ENCODE data around the gene ADARB2. TPM values are rescaled to one million over a fixed set of nuclear protein-coding genes. Genes with fewer than 3 reads are reported as not detected.

ADARB2 gene
- polyA plus RNA-seq, 3 donors: not detected

- TF ChIP-seq CTCF (IDR thresholded peaks at IDR 0.05): no peak
- Histone ChIP-seq H4K20me1 (ENCODE audit: insufficient read depth, low read length) (no peaks in the 10 kb centered on the region), H3K4me2 (replicated peaks; ENCODE audit: extremely low read depth, low read length, poor library complexity, severe bottlenecking) (no peak overlapping the region), H3K9me3 (replicated peaks in 1 of 2; ENCODE audit: control insufficient read depth in 1 of 2, insufficient read depth in 1 of 2, low read length in 2 of 2) (no peaks in the 10 kb centered on the region), H3K4me1 (ENCODE audit: control insufficient read depth in 1 of 2, insufficient read depth in 2 of 2, low read length in 2 of 2) (no peaks in the 10 kb centered on the region), H3K79me2 (ENCODE audit: insufficient read depth, low read length) (no peaks in the 10 kb centered on the region), H3K27ac (ENCODE audit: low read depth in 1 of 2, low read length in 2 of 2) (no peak overlapping the region), H3K27me3 (ENCODE audit: control insufficient read depth in 2 of 2, insufficient read depth in 2 of 2, low read length in 2 of 2) (peaks cover 0 to 8% of the 10 kb centered on the region in 2 donors), H3K36me3 (replicated peaks in 1 of 2; ENCODE audit: control insufficient read depth in 1 of 2, insufficient read depth in 2 of 2, low read length in 2 of 2) (no peaks in the 10 kb centered on the region), H2AFZ (ENCODE audit: insufficient read depth, low read depth, low read length, poor library complexity, severe bottlenecking) (no peak overlapping the region), H3K9ac (ENCODE audit: insufficient read depth, low read length, poor library complexity, severe bottlenecking) (no peak overlapping the region), H3K4me3 (replicated peaks in 1 of 3; ENCODE audit: low read depth in 2 of 3, low read length in 3 of 3) (no peak overlapping the region)
- Mint-ChIP-seq H3K27ac (no peak overlapping the region), H3K36me3 (no peaks in the 10 kb centered on the region), H3K27me3 (ENCODE audit: low read depth in 3 of 3) (peaks cover 13 to 24% (median 14%) of the 10 kb centered on the region in 3 donors), H3K9me3 (peaks cover 0 to 2% (median 0%) of the 10 kb centered on the region in 7 donors), H3K4me3 (no peak overlapping the region), H3K4me1 (peaks cover 9% of the 10 kb centered on the region)
- DNase-seq: no peak
- intact Hi-C loops (cut with micrococcal nuclease): no loop called here
- 97% methylated on average over 6 of the region's 8 CpGs for WGBS (ENCODE audit: insufficient coverage)
Observed at GRCh38 chr10:1422275-1422674, 315.1 kb downstream of the ADARB2 start.

- H3K4me1 Mint-ChIP-seq: peaks cover 7% of the 10 kb centered on the region
- Histone ChIP-seq H4K20me1 (ENCODE audit: insufficient read depth, low read length) (no peaks in the 10 kb centered on the region), H3K4me2 (replicated peaks; ENCODE audit: extremely low read depth, low read length, poor library complexity, severe bottlenecking) (peak overlapping the region; percentile 1), H3K27me3 (ENCODE audit: control insufficient read depth in 2 of 2, insufficient read depth in 2 of 2, low read length in 2 of 2) (peaks cover 0 to 8% of the 10 kb centered on the region in 2 donors), H3K79me2 (ENCODE audit: insufficient read depth, low read length) (no peaks in the 10 kb centered on the region), H3K27ac (ENCODE audit: low read depth in 1 of 2, low read length in 2 of 2) (no peak overlapping the region), H3K4me3 (replicated peaks in 1 of 3; ENCODE audit: low read depth in 2 of 3, low read length in 3 of 3) (no peak overlapping the region), H2AFZ (ENCODE audit: insufficient read depth, low read depth, low read length, poor library complexity, severe bottlenecking) (no peak overlapping the region), H3K9ac (ENCODE audit: insufficient read depth, low read length, poor library complexity, severe bottlenecking) (no peak overlapping the region), H3K4me1 (ENCODE audit: control insufficient read depth in 1 of 2, insufficient read depth in 2 of 2, low read length in 2 of 2) (no peaks in the 10 kb centered on the region), H3K36me3 (replicated peaks in 1 of 2; ENCODE audit: control insufficient read depth in 1 of 2, insufficient read depth in 2 of 2, low read length in 2 of 2) (no peaks in the 10 kb centered on the region), H3K9me3 (replicated peaks in 1 of 2; ENCODE audit: control insufficient read depth in 1 of 2, insufficient read depth in 1 of 2, low read length in 2 of 2) (no peaks in the 10 kb centered on the region)
- peaks cover 0 to 3% (median 1%) of the 10 kb centered on the region in 7 donors for H3K9me3 Mint-ChIP-seq
- peak overlapping the region in 1 of 2 donors; percentile 63 for H3K4me3 Mint-ChIP-seq
- intact Hi-C loops (cut with micrococcal nuclease): no loop called here
- H3K27ac Mint-ChIP-seq: no peak overlapping the region
- peak; percentile 38 for TF ChIP-seq CTCF (IDR thresholded peaks at IDR 0.05)
- H3K27me3 Mint-ChIP-seq (ENCODE audit: low read depth in 3 of 3): peaks cover 12 to 18% (median 14%) of the 10 kb centered on the region in 3 donors
- DNase-seq: no peak
- H3K36me3 Mint-ChIP-seq: no peaks in the 10 kb centered on the region
- WGBS (ENCODE audit: insufficient coverage): 0% methylated on average over 19 of the region's 25 CpGs
Observed at GRCh38 chr10:1420661-1421362, 316.5 kb downstream of the ADARB2 start.
